Dendritic cell treated with granulocyte-macrophage colony-stimulating factor and Interleukin-4, amounts not matched to agents 40 ng/mL and 50 ng/mL, for 4 days (primary cell): ENCODE measurements around the gene ADGB.

Source experiments
- H3K27ac Mint-ChIP-seq: one replicate; pipeline ENCODE4 v1.8.0; 2022; ENCODE audit warnings: mild to moderate bottlenecking, mixed read lengths
- H3K27me3 Mint-ChIP-seq: one replicate; pipeline ENCODE4 v1.8.0; 2022; ENCODE audit warnings: mild to moderate bottlenecking, mixed read lengths
- H3K36me3 Mint-ChIP-seq: one replicate; pipeline ENCODE4 v1.8.0; 2022; ENCODE audit warnings: low read depth, mixed read lengths
- H3K4me1 Mint-ChIP-seq: one replicate; pipeline ENCODE4 v1.8.0; 2022; ENCODE audit warnings: low read depth, mixed read lengths
- H3K4me3 Mint-ChIP-seq: one replicate; pipeline ENCODE4 v1.8.0; 2022; ENCODE audit warnings: mild to moderate bottlenecking, moderate library complexity, mixed read lengths
- H3K9me3 Mint-ChIP-seq: one replicate; pipeline ENCODE4 v1.8.0; 2022; ENCODE audit warnings: mixed read lengths
- intact Hi-C: fragments of 100-400 bp; cut with micrococcal nuclease; formaldehyde crosslinking; loops from one replicate; pipeline ENCODE4 v1.15.0; 2022

ADGB gene

DNA sequence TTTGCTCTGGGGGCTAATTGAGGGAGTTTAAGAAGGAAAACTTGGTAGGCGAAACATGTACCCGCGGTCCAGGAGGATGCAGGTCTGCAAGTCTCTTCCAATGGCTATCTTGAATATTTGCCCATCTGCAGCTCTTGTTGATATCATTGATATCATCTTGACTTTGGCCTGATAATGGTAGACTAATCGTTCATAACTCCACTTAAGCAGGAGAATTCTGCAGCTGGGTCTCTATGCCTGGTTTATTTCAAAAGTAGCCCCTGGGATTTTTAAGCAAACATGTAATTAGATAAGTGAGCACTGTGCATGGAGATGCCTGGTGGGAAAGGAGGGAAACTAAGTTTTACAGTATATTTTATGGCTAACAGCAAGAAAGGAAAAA lies 52.7 kb downstream of the ADGB start:
- H3K4me3 Mint-ChIP-seq: no peak overlapping the region
- intact Hi-C loops: no loop called here
- H3K4me1 Mint-ChIP-seq: no peaks in the 10 kb centered on the region
- no peak overlapping the region for H3K27ac Mint-ChIP-seq
- H3K9me3 Mint-ChIP-seq: peaks cover 9% of the 10 kb centered on the region
- H3K27me3 Mint-ChIP-seq: no peaks in the 10 kb centered on the region
- peaks cover 4% of the 10 kb centered on the region for H3K36me3 Mint-ChIP-seq

DNA sequence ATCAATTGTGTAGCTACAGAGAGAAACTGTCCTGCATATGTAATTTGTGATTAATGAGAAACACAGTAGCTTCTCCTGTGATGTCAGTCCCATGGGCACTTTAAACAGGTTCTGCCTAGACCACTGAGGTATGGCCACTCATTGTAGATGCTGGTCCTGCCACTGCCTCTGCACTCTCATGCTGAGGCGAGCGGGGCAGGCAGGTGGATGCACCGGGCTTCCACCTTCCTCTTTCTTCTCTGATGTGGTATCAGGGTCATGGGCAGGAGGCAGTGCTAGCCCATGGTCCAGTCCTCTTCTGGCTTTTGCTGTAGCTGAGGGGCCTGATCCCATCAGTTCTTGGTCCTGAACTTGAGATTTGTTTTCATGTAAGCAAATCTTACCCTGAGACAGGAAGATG lies 58.7 kb downstream of the ADGB start:
- H3K4me3 Mint-ChIP-seq: no peak overlapping the region
- no peaks in the 10 kb centered on the region for H3K4me1 Mint-ChIP-seq
- no peaks in the 10 kb centered on the region for H3K36me3 Mint-ChIP-seq
- H3K9me3 Mint-ChIP-seq: peaks cover 8% of the 10 kb centered on the region
- intact Hi-C loops: no loop called here
- H3K27me3 Mint-ChIP-seq: no peaks in the 10 kb centered on the region
- H3K27ac Mint-ChIP-seq: no peak overlapping the region

DNA sequence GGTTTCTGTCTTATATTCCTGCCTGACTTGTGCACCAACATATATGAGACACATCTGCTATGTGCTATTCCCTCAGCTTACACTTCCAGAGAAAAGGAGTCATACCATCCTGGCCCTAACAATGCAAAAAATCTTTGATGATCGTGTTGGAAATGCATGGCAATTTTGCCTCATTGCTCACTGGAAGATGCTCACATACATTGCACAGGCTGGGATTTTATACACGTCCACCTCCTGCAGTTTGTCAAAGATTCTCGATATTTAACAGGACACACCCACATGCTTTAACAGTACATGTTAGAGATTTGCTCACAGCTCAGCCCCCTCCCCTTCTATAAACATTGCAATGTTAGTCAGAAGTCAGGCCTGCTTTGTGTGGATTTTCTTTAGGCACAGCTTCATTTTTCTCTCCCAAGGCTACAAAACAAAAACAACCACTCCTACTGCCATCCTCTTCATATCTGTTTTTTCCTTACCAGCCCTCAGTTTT lies 66.1 kb downstream of the ADGB start:
- Mint-ChIP-seq H3K27me3 (no peaks in the 10 kb centered on the region), H3K36me3 (no peaks in the 10 kb centered on the region), H3K9me3 (peaks cover 8% of the 10 kb centered on the region), H3K4me1 (no peaks in the 10 kb centered on the region), H3K4me3 (no peak overlapping the region), H3K27ac (no peak overlapping the region)
- intact Hi-C loops: no loop called here

DNA sequence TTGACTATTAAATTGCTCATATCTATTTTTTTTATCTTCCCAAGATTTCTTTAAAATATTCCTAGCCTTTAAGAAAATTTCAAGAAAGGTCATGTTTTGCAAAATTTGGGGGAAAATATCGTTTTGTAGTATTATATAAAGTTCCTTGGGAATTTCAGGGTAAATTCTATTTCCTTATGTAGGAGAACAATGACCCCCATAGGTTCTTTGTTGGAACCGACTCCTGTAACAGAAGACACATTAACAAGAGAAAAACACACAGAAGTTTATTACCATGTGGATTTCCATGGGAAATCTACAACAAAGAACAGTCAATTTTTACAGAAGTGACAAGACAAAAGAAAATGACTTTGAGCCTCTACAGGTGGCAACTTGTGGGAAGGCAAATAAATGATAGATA lies 68.1 kb downstream of the ADGB start:
- Mint-ChIP-seq H3K27ac (no peak overlapping the region), H3K36me3 (no peaks in the 10 kb centered on the region), H3K27me3 (no peaks in the 10 kb centered on the region), H3K4me3 (no peak overlapping the region), H3K9me3 (peaks cover 5% of the 10 kb centered on the region), H3K4me1 (no peaks in the 10 kb centered on the region)
- intact Hi-C loops: no loop called here

DNA sequence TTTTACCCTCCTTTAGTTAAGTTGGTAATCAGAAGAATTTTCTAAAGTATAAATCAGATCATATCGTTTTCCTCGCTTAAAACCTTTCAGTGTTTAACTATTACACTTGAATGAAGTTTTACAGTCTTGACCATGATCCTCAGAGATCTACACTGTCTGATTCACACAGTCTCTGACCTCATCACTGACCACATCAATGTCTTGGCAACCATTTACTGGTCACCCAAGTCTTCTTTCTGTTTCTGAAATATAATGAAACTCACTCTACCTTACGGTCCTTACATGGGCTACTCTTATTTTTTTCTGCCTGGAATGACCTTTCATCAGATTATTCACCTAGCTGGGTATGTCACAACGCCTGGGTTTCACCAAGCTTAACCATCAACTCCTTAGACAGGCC lies 71.4 kb downstream of the ADGB start:
- Mint-ChIP-seq H3K4me1 (peaks cover 10% of the 10 kb centered on the region), H3K4me3 (no peak overlapping the region), H3K27me3 (no peaks in the 10 kb centered on the region), H3K27ac (no peak overlapping the region), H3K9me3 (no peaks in the 10 kb centered on the region), H3K36me3 (no peaks in the 10 kb centered on the region)
- intact Hi-C loops: no loop called here

DNA sequence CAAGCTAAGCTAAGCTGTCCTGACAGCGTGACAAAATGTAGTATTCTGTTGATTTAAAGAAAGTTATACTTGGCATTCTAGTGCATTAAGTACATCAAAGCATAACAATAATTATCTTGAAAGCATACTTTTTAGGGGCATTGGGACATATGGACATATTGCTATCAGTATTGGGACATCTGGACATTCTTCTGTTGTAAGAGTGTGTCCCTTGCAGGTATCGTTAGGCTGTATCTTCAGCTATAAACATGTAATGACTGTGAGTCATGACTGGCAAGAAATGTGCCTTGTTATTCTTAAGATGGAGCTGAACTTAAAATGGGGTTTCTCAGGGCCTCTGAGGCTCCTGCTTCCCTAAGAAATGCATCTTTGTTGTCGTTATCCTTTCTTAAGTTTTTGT lies 74.3 kb downstream of the ADGB start:
- H3K27me3 Mint-ChIP-seq: no peaks in the 10 kb centered on the region
- peaks cover 10% of the 10 kb centered on the region for H3K4me1 Mint-ChIP-seq
- no peaks in the 10 kb centered on the region for H3K9me3 Mint-ChIP-seq
- intact Hi-C loops: no loop called here
- no peak overlapping the region for H3K4me3 Mint-ChIP-seq
- H3K36me3 Mint-ChIP-seq: no peaks in the 10 kb centered on the region
- H3K27ac Mint-ChIP-seq: no peak overlapping the region

DNA sequence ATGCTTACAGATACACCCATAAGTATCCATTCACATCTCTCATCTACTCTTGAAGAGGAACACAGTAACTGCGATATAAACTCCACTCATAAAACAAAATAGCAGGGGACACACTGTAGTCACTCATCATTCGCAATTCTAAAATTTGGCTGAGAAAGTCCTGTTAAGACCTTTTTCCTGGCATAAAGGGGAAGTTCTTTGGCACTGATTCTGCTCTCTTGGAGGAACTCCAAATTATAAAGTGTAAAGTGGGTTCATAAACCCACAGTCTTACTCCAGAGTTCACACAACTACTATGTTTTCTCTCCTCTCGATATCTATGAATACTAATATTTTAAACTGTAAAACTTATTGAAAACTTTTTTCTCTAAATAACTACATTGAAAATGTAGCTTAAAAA lies 80.6 kb downstream of the ADGB start:
- Mint-ChIP-seq H3K27me3 (no peaks in the 10 kb centered on the region), H3K4me1 (peaks cover 8% of the 10 kb centered on the region), H3K36me3 (no peaks in the 10 kb centered on the region), H3K4me3 (no peak overlapping the region), H3K27ac (no peak overlapping the region), H3K9me3 (no peaks in the 10 kb centered on the region)
- intact Hi-C loops: no loop called here

DNA sequence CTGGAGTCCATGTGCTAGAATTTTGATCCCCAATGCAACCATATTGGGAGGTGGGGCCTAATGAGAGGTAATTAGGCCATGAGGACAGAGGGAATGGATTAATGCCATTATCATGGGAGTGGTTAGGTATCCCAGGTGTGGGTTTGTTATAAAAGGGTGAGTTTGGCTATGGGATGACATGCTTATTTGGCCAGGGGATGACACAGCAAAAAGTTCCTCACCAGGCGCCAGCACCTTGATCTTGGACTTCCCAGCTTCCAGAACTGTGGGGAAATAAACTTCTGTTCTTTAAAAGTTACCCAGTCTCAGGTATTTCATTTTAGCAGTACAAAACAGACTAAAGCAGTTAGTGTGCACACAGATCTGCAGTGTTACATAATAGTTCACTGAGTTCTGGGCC lies 84.1 kb downstream of the ADGB start:
- H3K36me3 Mint-ChIP-seq: no peaks in the 10 kb centered on the region
- no peaks in the 10 kb centered on the region for H3K9me3 Mint-ChIP-seq
- intact Hi-C loops: loop anchor here (5.0 kb wide), 1 partner anchor 136 kb away; no protein-coding TSS in a partner anchor
- H3K4me1 Mint-ChIP-seq: peaks cover 6% of the 10 kb centered on the region
- H3K27ac Mint-ChIP-seq: no peak overlapping the region
- H3K27me3 Mint-ChIP-seq: no peaks in the 10 kb centered on the region
- H3K4me3 Mint-ChIP-seq: no peak overlapping the region

DNA sequence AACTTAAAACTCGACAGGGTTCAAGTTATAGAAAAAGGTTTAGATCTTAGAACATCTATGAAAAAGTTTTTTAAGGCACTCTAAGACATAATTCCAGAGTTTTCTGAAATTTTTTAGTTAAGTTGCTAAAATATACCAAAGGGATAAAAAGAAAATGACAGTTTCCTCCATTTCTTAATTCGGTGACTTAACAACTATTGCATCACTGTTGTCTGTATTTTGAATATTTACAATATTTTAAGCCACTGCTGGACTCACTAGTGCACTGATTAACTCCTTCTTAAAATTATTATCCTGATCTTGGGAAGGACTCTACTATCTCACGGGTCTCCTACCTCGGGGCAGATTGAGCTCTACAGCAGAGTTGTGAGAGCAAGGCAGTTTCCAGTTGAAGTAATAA lies 91.0 kb downstream of the ADGB start:
- H3K4me1 Mint-ChIP-seq: no peaks in the 10 kb centered on the region
- H3K9me3 Mint-ChIP-seq: no peaks in the 10 kb centered on the region
- H3K4me3 Mint-ChIP-seq: no peak overlapping the region
- H3K36me3 Mint-ChIP-seq: no peaks in the 10 kb centered on the region
- no peaks in the 10 kb centered on the region for H3K27me3 Mint-ChIP-seq
- intact Hi-C loops: no loop called here
- no peak overlapping the region for H3K27ac Mint-ChIP-seq

DNA sequence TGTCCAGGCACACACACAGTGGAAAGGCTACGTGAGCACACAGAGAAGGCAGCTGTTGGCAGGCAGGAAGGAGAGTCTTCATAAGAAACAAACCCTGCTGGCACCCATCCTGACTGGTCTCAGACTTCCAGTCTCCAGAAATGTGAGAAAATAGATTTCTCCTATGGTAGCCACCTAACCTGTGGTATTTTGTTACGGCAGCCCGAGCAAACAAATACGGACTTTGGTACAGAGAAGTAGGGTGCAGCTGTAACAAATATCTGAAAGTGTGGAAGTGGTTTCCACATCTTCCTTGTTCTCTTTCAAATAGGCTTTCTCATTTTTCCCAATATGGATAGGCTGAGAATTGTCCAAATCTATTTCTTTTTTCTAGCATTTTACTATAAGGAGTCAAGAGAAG lies 94.6 kb downstream of the ADGB start:
- H3K27me3 Mint-ChIP-seq: no peaks in the 10 kb centered on the region
- no peaks in the 10 kb centered on the region for H3K9me3 Mint-ChIP-seq
- H3K4me1 Mint-ChIP-seq: no peaks in the 10 kb centered on the region
- no peak overlapping the region for H3K4me3 Mint-ChIP-seq
- intact Hi-C loops: no loop called here
- no peak overlapping the region for H3K27ac Mint-ChIP-seq
- no peaks in the 10 kb centered on the region for H3K36me3 Mint-ChIP-seq

DNA sequence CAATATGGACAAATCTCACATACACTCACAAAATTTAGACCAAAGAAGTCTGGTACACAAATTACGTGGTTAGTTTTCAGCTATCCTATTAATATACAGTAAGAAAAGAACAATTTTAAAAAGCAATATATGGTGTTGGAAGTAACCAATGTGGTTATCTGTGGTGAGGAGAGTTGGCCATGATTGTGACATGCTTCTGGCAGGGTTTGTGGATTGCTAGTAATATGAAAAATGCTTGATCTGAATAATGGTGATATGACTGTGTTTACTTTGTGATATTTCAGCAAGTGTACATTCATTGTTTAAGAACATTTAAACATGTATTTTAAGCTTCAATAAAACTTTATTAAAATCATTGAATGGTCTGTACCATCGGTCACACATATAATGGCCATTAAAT lies 99.1 kb downstream of the ADGB start:
- Mint-ChIP-seq H3K36me3 (no peaks in the 10 kb centered on the region), H3K27ac (no peak overlapping the region), H3K4me1 (no peaks in the 10 kb centered on the region), H3K4me3 (no peak overlapping the region), H3K9me3 (no peaks in the 10 kb centered on the region), H3K27me3 (no peaks in the 10 kb centered on the region)
- intact Hi-C loops: no loop called here

DNA sequence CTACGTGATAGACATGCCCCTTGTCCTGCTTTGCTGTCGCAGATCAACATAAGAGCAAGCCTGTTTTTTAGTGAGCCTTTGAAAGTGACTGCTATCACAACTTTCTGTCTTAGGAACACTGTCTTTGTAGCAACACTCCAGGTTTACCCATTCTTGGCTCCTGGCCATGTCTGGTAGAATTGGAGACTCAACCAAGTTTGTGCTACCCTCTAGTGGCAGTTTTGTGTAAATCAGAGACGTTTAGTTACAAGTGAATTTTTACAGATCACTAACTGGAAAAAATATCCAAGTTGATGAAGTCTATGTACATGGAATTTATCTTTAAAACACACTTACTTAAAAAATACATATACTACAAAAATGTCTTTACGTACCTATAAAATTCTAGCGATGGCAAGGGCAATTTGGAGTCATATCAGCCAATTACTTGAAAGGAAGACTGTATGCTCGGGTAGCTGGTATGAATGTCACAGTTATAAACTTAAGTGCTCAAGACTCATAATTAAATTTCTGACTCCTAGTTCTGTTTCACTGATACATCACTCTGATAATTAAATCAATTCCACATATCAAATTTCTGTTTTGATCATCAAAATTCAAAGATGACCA lies 101.4 kb downstream of the ADGB start:
- intact Hi-C loops: loop anchor here (1.0 to 10.0 kb wide), 4 partner anchors 157 to 773 kb away; partner anchors contain the start of genes RAB32 and SHPRH
- H3K27ac Mint-ChIP-seq: no peak overlapping the region
- H3K27me3 Mint-ChIP-seq: no peaks in the 10 kb centered on the region
- H3K4me1 Mint-ChIP-seq: no peaks in the 10 kb centered on the region
- H3K4me3 Mint-ChIP-seq: no peak overlapping the region
- no peaks in the 10 kb centered on the region for H3K36me3 Mint-ChIP-seq
- no peaks in the 10 kb centered on the region for H3K9me3 Mint-ChIP-seq

DNA sequence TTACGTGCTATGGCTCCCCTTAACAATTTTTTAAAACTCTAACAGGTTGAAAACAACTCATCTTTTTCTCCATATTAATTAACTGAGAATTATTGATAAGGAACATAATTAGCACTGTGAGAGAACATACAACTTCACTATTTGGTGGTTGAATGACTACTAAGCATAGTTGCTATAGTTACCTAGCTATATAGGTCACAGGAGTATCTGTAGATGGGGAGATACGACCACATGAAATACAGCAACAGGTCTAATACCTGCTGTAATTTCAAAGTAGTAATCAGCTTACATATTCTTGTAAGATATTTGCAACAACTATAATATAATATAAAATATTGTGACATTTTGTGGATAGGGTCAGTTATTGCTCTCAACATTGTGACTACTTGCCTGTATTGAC lies 102.9 kb downstream of the ADGB start:
- H3K4me3 Mint-ChIP-seq: no peak overlapping the region
- no peaks in the 10 kb centered on the region for H3K9me3 Mint-ChIP-seq
- no peaks in the 10 kb centered on the region for H3K36me3 Mint-ChIP-seq
- no peak overlapping the region for H3K27ac Mint-ChIP-seq
- intact Hi-C loops: loop anchor here (5.0 to 10.0 kb wide), 3 partner anchors 409 to 774 kb away; partner anchors contain the start of gene SHPRH
- no peaks in the 10 kb centered on the region for H3K4me1 Mint-ChIP-seq
- H3K27me3 Mint-ChIP-seq: no peaks in the 10 kb centered on the region

DNA sequence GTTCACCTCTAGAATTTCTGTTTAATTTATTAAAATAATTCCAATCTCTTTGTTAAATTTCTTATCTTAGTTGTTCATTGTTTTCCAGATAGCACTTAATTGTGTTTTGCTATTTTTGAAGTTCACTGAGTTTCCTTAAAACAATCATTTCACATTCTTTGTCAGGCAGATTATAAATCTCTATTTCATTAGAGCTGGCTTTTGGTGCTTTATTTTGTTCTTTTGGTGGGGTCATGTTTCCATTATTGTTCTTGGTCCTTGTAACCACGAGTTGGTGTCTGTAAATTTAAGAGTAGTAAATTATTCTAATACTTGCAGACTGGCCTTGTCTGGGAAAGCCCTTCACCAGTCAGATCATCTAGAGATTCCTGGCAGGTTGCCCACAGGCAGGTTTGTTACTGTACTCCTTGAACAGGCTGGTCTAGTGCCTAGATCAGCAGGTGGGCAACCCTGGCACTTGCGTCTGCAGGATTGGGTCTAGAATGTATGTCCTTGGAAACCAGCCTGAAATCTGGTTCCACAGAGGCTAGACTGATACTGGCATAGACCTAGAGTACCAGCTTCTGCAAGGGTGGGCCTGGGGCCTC lies 110.4 kb downstream of the ADGB start:
- Mint-ChIP-seq H3K9me3 (no peaks in the 10 kb centered on the region), H3K27me3 (no peaks in the 10 kb centered on the region), H3K27ac (no peak overlapping the region), H3K36me3 (no peaks in the 10 kb centered on the region), H3K4me3 (no peak overlapping the region), H3K4me1 (peaks cover 6% of the 10 kb centered on the region)
- intact Hi-C loops: loop anchor here (10.0 kb wide), 1 partner anchor 744 kb away; the partner anchor contains the start of gene SHPRH

DNA sequence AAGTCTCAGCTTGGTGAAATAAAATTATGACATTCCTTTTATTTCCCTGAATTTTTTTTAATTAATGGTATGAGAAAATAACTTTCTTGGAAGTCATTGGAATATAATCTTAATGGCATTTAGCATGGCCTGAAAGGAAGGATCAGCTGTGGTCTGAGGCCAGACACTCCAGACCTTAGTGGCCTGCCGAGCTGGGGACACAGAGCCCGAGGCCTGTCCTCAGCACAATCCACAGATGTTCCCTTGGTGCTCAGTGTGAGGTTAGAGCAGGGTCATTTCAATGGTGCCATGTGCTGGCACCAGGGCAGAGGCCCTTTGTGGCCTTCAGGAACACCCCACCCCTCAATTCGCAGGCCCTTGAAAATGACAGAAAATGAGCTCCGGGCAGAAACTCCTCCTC lies 120.6 kb downstream of the ADGB start:
- Mint-ChIP-seq H3K27me3 (no peaks in the 10 kb centered on the region), H3K9me3 (no peaks in the 10 kb centered on the region), H3K36me3 (no peaks in the 10 kb centered on the region), H3K4me3 (no peak overlapping the region), H3K27ac (no peak overlapping the region), H3K4me1 (no peaks in the 10 kb centered on the region)
- intact Hi-C loops: no loop called here
